ENCODE measurements around the gene GLI2.

GLI2 gene

DNA sequence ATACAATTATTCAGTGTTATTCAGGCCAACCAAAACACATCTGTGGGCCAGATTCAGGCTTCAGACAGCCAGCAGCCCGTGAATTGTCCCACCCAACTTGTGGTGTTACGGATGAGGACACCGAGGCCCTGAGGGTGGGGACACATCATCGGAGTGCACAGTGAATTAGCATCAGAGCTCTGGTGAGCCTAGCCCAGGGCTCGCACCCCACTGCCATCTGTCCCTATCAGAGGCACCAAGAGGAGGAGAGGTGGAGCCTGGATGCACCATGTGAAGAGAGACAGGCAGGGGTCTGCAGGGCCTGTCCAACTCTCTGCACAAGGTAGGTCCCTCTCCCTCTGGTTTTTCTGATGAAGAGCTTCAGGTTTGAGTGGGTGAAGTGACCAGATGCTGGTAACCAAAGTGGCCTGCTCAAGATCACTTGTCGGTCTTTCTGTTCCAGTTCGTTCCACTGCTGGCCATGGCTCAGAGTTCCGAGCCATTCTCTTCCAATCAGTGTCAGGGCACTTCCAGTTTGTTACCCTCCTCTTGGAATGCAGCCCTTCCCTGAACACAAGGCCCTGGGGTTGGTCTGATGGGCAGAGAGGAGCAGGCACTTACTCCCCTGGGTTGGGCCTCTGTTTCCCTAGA is 14.8 kb upstream of the GLI2 start:
- Histone ChIP-seq H3F3A (ENCODE audit: insufficient read depth, low read length) (no peaks in the 10 kb centered on the region), H4K20me1 (ENCODE audit: insufficient read depth, low read length) (no peaks in the 10 kb centered on the region), H3K4me1 (ENCODE audit: low read length) (no peaks in the 10 kb centered on the region), H3K4me2 (ENCODE audit: low read depth, low read length) (no peak overlapping the region), H3K27me3 (replicated peaks; ENCODE audit: insufficient read depth, low read length) (no peaks in the 10 kb centered on the region), H3K4me3 (ENCODE audit: low read length) (no peak overlapping the region), H3K9me2 (replicated peaks; ENCODE audit: insufficient read depth, low read length) (no peaks in the 10 kb centered on the region), H3K79me2 (ENCODE audit: low read length) (no peaks in the 10 kb centered on the region), H2AFZ (ENCODE audit: low read length) (no peak overlapping the region), H3K9ac (ENCODE audit: low read length) (no peak overlapping the region), H3K27ac (ENCODE audit: low read length) (no peak overlapping the region), H3K9me3 (replicated peaks; ENCODE audit: insufficient read depth, low read length) (no peaks in the 10 kb centered on the region), H3K36me3 (replicated peaks; ENCODE audit: insufficient read depth, low read length) (no peaks in the 10 kb centered on the region)
- TF ChIP-seq EZH2 (optimal IDR thresholded peaks at IDR 0.05; ENCODE audit: low read depth, low read length) = no peak
- TF ChIP-seq, protein P1, sequence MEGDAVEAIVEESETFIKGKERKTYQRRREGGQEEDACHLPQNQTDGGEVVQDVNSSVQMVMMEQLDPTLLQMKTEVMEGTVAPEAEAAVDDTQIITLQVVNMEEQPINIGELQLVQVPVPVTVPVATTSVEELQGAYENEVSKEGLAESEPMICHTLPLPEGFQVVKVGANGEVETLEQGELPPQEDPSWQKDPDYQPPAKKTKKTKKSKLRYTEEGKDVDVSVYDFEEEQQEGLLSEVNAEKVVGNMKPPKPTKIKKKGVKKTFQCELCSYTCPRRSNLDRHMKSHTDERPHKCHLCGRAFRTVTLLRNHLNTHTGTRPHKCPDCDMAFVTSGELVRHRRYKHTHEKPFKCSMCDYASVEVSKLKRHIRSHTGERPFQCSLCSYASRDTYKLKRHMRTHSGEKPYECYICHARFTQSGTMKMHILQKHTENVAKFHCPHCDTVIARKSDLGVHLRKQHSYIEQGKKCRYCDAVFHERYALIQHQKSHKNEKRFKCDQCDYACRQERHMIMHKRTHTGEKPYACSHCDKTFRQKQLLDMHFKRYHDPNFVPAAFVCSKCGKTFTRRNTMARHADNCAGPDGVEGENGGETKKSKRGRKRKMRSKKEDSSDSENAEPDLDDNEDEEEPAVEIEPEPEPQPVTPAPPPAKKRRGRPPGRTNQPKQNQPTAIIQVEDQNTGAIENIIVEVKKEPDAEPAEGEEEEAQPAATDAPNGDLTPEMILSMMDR (IDR thresholded peaks at IDR 0.05; ENCODE audit: low read length) = no peak
- TF ChIP-seq EZH2phosphoT487 (IDR thresholded peaks at IDR 0.05; ENCODE audit: low read length) = no peak
- DNase-seq = no peak

DNA sequence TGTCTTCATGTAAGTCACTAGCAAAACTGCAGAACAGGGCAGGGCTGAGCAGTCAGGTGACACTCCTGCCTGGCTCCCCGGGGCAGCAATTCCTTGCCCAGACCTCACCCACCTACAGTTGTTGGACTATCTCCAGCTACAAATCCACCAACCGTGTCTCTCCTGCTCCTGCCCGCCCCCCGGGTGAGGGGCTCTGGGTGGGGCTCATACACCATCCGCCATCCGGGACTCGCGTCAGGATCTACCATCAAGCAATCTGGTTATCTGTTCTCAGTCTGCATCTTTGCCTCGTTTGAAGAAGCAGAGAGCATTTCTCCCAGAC is 13.5 kb upstream of the GLI2 start:
- TF ChIP-seq EZH2 (optimal IDR thresholded peaks at IDR 0.05; ENCODE audit: low read depth, low read length) (no peak), EZH2phosphoT487 (IDR thresholded peaks at IDR 0.05; ENCODE audit: low read length) (no peak)
- TF ChIP-seq, protein P1 (IDR thresholded peaks at IDR 0.05; ENCODE audit: low read length) = no peak
- Histone ChIP-seq H3K9ac (ENCODE audit: low read length) (no peak overlapping the region), H2AFZ (ENCODE audit: low read length) (no peak overlapping the region), H4K20me1 (ENCODE audit: insufficient read depth, low read length) (no peaks in the 10 kb centered on the region), H3K4me3 (ENCODE audit: low read length) (no peak overlapping the region), H3F3A (ENCODE audit: insufficient read depth, low read length) (no peaks in the 10 kb centered on the region), H3K4me1 (ENCODE audit: low read length) (no peaks in the 10 kb centered on the region), H3K9me3 (replicated peaks; ENCODE audit: insufficient read depth, low read length) (no peaks in the 10 kb centered on the region), H3K36me3 (replicated peaks; ENCODE audit: insufficient read depth, low read length) (no peaks in the 10 kb centered on the region), H3K27me3 (replicated peaks; ENCODE audit: insufficient read depth, low read length) (no peaks in the 10 kb centered on the region), H3K27ac (ENCODE audit: low read length) (no peak overlapping the region), H3K79me2 (ENCODE audit: low read length) (no peaks in the 10 kb centered on the region), H3K9me2 (replicated peaks; ENCODE audit: insufficient read depth, low read length) (no peaks in the 10 kb centered on the region), H3K4me2 (ENCODE audit: low read depth, low read length) (no peak overlapping the region)
- DNase-seq = no peak

DNA sequence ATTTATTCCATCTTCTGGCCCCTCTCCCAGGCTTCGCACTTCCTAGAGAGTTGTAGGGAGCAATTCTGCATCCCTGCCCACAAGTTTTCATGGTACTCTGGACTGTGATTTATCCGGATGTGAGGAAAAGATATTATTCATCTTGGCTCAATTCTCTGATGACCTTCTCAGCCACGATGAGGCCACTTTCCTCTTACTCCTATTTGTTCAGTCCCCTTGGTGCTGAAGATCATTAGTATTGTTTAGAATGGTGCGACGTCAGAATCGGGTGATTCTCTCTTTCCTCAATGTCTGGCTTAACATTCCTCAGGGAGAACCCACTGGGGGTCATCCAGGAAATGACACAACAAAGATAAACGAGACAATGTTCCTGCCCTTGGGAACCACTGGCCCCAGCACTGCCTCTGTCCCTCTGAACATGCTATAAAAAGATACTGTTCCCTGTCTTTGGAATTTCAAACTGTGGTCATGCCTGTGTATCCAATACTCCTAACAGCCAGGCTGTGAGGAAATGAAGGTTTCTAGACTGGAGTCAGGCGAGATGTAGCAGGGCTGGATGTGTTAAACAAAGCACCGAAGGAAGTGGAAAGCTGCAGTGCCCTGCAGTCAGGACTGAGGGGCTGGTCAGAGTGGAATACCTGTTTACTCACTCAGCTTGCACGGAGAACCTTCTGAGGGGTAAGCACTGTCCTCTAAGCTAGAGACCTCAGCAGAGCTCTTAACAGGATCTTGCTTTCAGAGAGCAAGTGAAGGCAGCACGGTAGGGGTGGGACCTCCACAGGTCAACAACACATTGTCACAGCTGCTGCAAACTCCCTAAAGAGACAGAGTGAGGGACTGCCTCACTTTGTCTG is 12.9 kb upstream of the GLI2 start:
- no peak overlapping the region for H3K4me2 ChIP-seq (ENCODE audit: low read depth, low read length)

More for the DNA sequence above, 12.9 kb upstream of the GLI2 start:
- TF ChIP-seq EZH2phosphoT487 (IDR thresholded peaks at IDR 0.05; ENCODE audit: low read length) (no peak), EZH2 (optimal IDR thresholded peaks at IDR 0.05; ENCODE audit: low read depth, low read length) (no peak)
- TF ChIP-seq, protein P1 (IDR thresholded peaks at IDR 0.05; ENCODE audit: low read length) = no peak
- no peak overlapping the region for H2AFZ ChIP-seq (ENCODE audit: low read length)
- no peak overlapping the region for H3K9ac ChIP-seq (ENCODE audit: low read length)
- no peaks in the 10 kb centered on the region for H3K9me3 ChIP-seq (replicated peaks; ENCODE audit: insufficient read depth, low read length)
- H3K4me3 ChIP-seq (ENCODE audit: low read length) = no peak overlapping the region
- no peaks in the 10 kb centered on the region for H3F3A ChIP-seq (ENCODE audit: insufficient read depth, low read length)
- H3K36me3 ChIP-seq (replicated peaks; ENCODE audit: insufficient read depth, low read length) = no peaks in the 10 kb centered on the region
- no peaks in the 10 kb centered on the region for H3K27me3 ChIP-seq (replicated peaks; ENCODE audit: insufficient read depth, low read length)
- H4K20me1 ChIP-seq (ENCODE audit: insufficient read depth, low read length) = no peaks in the 10 kb centered on the region
- H3K27ac ChIP-seq (ENCODE audit: low read length) = no peak overlapping the region
- H3K79me2 ChIP-seq (ENCODE audit: low read length) = no peaks in the 10 kb centered on the region
- no peaks in the 10 kb centered on the region for H3K9me2 ChIP-seq (replicated peaks; ENCODE audit: insufficient read depth, low read length)
- H3K4me1 ChIP-seq (ENCODE audit: low read length) = no peaks in the 10 kb centered on the region
- DNase-seq = no peak

All from MM.1S (cell line).